Fibroblast of lung (primary cell): Measurements from ENCODE around the gene CA12. TPM values are rescaled to one million over a fixed set of nuclear protein-coding genes. Genes with fewer than 3 reads are reported as not detected.

Experiments
- DNase-seq, 2 donors: peaks; one replicate each; pipeline versions ENCODE4 v3.0.0 to v3.0.0-alpha.2; 2010; ENCODE audit warnings: low read depth in 2 of 2
- H2AFZ ChIP-seq: 2 replicates; pipeline ENCODE4 v1.5.1; 2012; ENCODE audit warnings: low read length, control low read depth, inconsistent platforms
- H3K27ac ChIP-seq: 2 replicates; pipeline ENCODE4 v1.5.1; 2011; ENCODE audit warnings: low read length, control low read depth; ENCODE audit not compliant: insufficient read depth
- H3K27me3 ChIP-seq: 2 replicates; pipeline ENCODE4 v1.5.1; 2011; ENCODE audit warnings: mild to moderate bottlenecking, low read length; ENCODE audit not compliant: control insufficient read depth, insufficient read depth
- H3K36me3 ChIP-seq: 2 replicates; pipeline ENCODE4 v1.5.1; 2011; ENCODE audit warnings: low read length; ENCODE audit not compliant: control insufficient read depth, insufficient read depth
- H3K4me1 ChIP-seq: 2 replicates; pipeline ENCODE4 v1.5.1; 2011; ENCODE audit warnings: low read length; ENCODE audit not compliant: control insufficient read depth, insufficient read depth; ENCODE audit errors: extremely low read depth
- H3K4me2 ChIP-seq: 2 replicates; pipeline ENCODE4 v1.5.1; 2011; ENCODE audit warnings: low read length, control low read depth; ENCODE audit not compliant: insufficient read depth; ENCODE audit errors: extremely low read depth
- H3K4me3 ChIP-seq, 4 experiments: fragments of 200-600 bp in 1 of 4; sonication (generic) in 1 of 4; replicated peaks in 1 of 4; 2 replicates each; pipeline ENCODE4 v1.5.1; 2011 to 2016; ENCODE audit warnings: low read length in 4 of 4, low read depth in 3 of 4, mild to moderate bottlenecking in 3 of 4, control low read depth in 2 of 4, inconsistent platforms in 1 of 4, mixed read lengths in 1 of 4; ENCODE audit not compliant: insufficient read depth in 1 of 4; ENCODE audit errors: control extremely low read depth in 1 of 4
- H3K79me2 ChIP-seq: 2 replicates; pipeline ENCODE4 v1.5.1; 2012; ENCODE audit warnings: mild to moderate bottlenecking, low read length, inconsistent platforms; ENCODE audit not compliant: control insufficient read depth, insufficient read depth
- H3K9ac ChIP-seq: 2 replicates; pipeline ENCODE4 v1.5.1; 2011; ENCODE audit warnings: mild to moderate bottlenecking, low read length, control low read depth; ENCODE audit not compliant: insufficient read depth
- H3K9me3 ChIP-seq: 2 replicates; pipeline ENCODE4 v1.5.1; 2012; ENCODE audit warnings: low read depth, low read length; ENCODE audit not compliant: control insufficient read depth, insufficient read depth
- H4K20me1 ChIP-seq: 2 replicates; pipeline ENCODE4 v1.5.1; 2011; ENCODE audit warnings: low read length; ENCODE audit not compliant: control insufficient read depth, insufficient read depth; ENCODE audit errors: extremely low read depth
- EZH2 ChIP-seq: IDR thresholded peaks from 2 replicates; pipeline ENCODE4 v1.5.1; 2012; ENCODE audit warnings: low read length, control low read depth, mild to moderate bottlenecking; ENCODE audit errors: missing control alignments
- polyA plus RNA-seq, 2 donors: library from polyadenylated mRNA; depleted of rRNA in 1 of 2; stranded (reverse) in 1 of 2; unstranded in 1 of 2; fragments of >200 nt; gene quantifications; 2 replicates each; pipeline ENCODE4 v1.2.1, GENCODE V29; 2011 to 2012; ENCODE audit warnings: missing spikeins in 1 of 2
- total RNA-seq: library from RNA; depleted of rRNA; stranded (reverse); fragments of >200 nt; gene quantifications from 2 replicates; pipeline ENCODE4 v1.2.1, GENCODE V29; 2014
- TF ChIP-seq, protein P1 (sequence below), 2 donors: IDR thresholded peaks in 1 of 2; conservative IDR thresholded peaks in 1 of 2; 1 replicate in 1 of 2; 2 replicates in 1 of 2; pipeline ENCODE4 v1.5.1; 2011 to 2012; ENCODE audit warnings: low read length in 2 of 2, control low read depth in 1 of 2, inconsistent platforms in 1 of 2, low read depth in 1 of 2, mild to moderate bottlenecking in 1 of 2

Gene CA12
- total and polyA plus RNA-seq, 2 donors (not counting 1 experiment from before 2014, with no cell fraction given): 30.6 to 48.4 TPM

DNA sequence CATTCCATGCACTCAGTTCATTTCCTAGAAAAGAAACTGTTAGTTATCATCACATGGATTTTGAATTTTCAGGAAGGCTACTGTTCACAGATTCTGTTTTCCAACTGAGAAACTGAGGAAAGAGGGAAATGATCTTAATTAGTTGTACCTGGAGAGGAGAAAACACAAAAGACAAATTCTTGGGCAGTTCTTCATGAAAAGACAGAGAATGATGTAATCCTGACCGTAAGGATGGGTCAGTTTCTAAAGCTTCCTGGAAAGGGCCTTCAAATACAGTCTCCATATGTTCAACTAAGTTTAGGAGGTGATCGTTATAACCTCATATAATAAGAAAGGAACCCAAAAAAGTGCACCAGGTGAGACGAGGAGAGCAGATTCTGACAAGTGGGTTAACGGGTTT, 44.6 kb downstream of the CA12 start:
- TF ChIP-seq, protein P1, sequence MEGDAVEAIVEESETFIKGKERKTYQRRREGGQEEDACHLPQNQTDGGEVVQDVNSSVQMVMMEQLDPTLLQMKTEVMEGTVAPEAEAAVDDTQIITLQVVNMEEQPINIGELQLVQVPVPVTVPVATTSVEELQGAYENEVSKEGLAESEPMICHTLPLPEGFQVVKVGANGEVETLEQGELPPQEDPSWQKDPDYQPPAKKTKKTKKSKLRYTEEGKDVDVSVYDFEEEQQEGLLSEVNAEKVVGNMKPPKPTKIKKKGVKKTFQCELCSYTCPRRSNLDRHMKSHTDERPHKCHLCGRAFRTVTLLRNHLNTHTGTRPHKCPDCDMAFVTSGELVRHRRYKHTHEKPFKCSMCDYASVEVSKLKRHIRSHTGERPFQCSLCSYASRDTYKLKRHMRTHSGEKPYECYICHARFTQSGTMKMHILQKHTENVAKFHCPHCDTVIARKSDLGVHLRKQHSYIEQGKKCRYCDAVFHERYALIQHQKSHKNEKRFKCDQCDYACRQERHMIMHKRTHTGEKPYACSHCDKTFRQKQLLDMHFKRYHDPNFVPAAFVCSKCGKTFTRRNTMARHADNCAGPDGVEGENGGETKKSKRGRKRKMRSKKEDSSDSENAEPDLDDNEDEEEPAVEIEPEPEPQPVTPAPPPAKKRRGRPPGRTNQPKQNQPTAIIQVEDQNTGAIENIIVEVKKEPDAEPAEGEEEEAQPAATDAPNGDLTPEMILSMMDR (conservative IDR thresholded peaks at IDR 0.05 in 1 of 2, IDR thresholded peaks at IDR 0.05 in 1 of 2; ENCODE audit: low read depth in 1 of 2, low read length in 2 of 2): no peak
- no peak for TF ChIP-seq EZH2
- Histone ChIP-seq H3K36me3 (no peaks in the 10 kb centered on the region), H3K4me2 (no peak overlapping the region), H3K27me3 (no peaks in the 10 kb centered on the region), H3K9ac (no peak overlapping the region), H2AFZ (no peak overlapping the region), H3K79me2 (no peaks in the 10 kb centered on the region), H3K9me3 (no peaks in the 10 kb centered on the region), H3K4me3 (no peak overlapping the region), H3K27ac (no peak overlapping the region), H4K20me1 (no peaks in the 10 kb centered on the region), H3K4me1 (peaks cover 6% of the 10 kb centered on the region)
- no peak for DNase-seq

DNA sequence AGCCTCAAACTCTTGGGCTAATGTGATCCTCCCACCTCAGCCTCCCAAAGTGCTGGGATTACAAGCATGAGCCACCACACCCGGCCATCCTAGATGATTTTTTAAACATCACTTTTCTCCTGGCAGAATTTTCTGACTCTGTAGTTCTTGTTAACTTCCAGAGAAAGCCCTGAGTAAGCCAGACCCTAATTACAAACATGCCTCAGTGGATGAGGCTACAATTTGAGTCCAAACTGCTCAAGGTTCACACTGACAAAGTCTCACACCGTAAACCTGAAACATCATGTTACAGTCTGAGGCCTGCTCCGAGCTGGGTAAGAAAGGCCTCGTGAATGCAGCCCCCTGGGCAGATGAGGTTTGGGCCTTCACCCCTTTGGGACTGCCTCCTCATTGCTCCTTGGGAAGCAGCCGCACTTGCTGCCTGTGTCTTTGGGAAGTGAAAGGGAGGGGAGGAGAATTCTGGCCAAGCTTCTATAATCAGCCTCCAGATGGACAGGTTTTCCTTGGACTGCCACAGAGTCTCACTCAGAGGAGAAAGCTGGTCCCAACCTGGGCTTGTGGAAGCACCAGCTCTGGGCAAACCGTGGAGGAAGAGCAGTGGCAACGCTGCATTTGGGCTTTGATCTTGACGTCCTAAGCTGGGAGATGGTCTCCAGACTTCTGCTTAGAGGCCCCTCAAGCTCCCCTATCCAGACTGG, 46.0 kb downstream of the CA12 start:
- Histone ChIP-seq H3K27ac (no peak overlapping the region), H3K4me1 (peaks cover 6% of the 10 kb centered on the region), H3K9ac (no peak overlapping the region), H2AFZ (no peak overlapping the region), H3K79me2 (no peaks in the 10 kb centered on the region), H3K36me3 (no peaks in the 10 kb centered on the region), H4K20me1 (no peaks in the 10 kb centered on the region), H3K9me3 (no peaks in the 10 kb centered on the region), H3K27me3 (no peaks in the 10 kb centered on the region), H3K4me2 (no peak overlapping the region), H3K4me3 (no peak overlapping the region)
- no peak for TF ChIP-seq EZH2
- TF ChIP-seq, protein P1 (conservative IDR thresholded peaks at IDR 0.05 in 1 of 2, IDR thresholded peaks at IDR 0.05 in 1 of 2; ENCODE audit: low read depth in 1 of 2, low read length in 2 of 2): no peak
- no peak for DNase-seq

DNA sequence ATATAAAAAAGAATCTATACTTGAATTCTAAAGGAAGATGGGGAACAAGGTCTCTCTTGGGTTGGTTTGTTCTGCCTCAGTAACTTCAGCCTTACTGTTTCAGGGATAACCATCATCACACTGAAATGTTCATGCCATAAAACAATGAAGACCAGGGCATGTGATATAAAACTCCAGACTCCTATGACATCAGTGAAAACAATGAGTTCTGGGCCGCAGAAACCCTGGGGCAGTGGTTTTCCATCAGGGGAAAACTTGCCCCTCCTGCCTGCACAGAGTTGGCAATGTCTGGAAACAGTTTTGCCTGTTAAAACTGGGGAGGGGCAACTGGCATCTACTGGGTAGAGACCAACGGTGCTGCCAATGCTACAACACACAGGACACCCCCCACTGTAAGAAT, 46.8 kb downstream of the CA12 start:
- Histone ChIP-seq H3K27me3 (no peaks in the 10 kb centered on the region), H3K9me3 (no peaks in the 10 kb centered on the region), H4K20me1 (no peaks in the 10 kb centered on the region), H3K79me2 (no peaks in the 10 kb centered on the region), H3K4me3 (no peak overlapping the region), H2AFZ (no peak overlapping the region), H3K4me2 (no peak overlapping the region), H3K4me1 (peaks cover 6% of the 10 kb centered on the region), H3K9ac (no peak overlapping the region), H3K27ac (no peak overlapping the region), H3K36me3 (no peaks in the 10 kb centered on the region)
- no peak for DNase-seq
- no peak for TF ChIP-seq EZH2
